Effector memory CD8-positive, alpha-beta T cell (primary cell): ENCODE results near the gene MAT1A.
A peak's percentile ranks its signal among the peaks of the same experiment; 100 is the strongest.
"Not testable (repeated sequence)": the region's sequence is repeated elsewhere in the genome, so short reads cannot be mapped to it uniquely, and the experiment has no call there.

Source experiments
- ATAC-seq: fragments of 150-1000 bp; cut with Tn5 transposase; replicated peaks from 2 replicates; pipeline ENCODE4 v1.10.0; 2021; ENCODE audit warnings: mild to moderate bottlenecking, moderate library complexity
- DNase-seq, 3 experiments: peaks; one replicate each; pipeline ENCODE4 v3.0.0; 2021
- H3K27ac Mint-ChIP-seq, 2 donors: one replicate each; pipeline ENCODE4 v1.8.0; 2022; ENCODE audit warnings: mild to moderate bottlenecking in 2 of 2, mixed read lengths in 2 of 2, moderate library complexity in 2 of 2
- H3K27me3 Mint-ChIP-seq, 2 donors: one replicate each; pipeline ENCODE4 v1.8.0; 2022; ENCODE audit warnings: mixed read lengths in 2 of 2
- H3K36me3 Mint-ChIP-seq: one replicate; pipeline ENCODE4 v1.8.0; 2022; ENCODE audit warnings: mild to moderate bottlenecking, moderate library complexity, mixed read lengths; ENCODE audit not compliant: insufficient read depth
- H3K4me1 Mint-ChIP-seq, 2 donors: one replicate each; pipeline ENCODE4 v1.8.0; 2022; ENCODE audit warnings: low read depth in 2 of 2, mixed read lengths in 2 of 2
- H3K4me3 Mint-ChIP-seq, 2 donors: one replicate each; pipeline ENCODE4 v1.8.0; 2022; ENCODE audit warnings: mild to moderate bottlenecking in 2 of 2, mixed read lengths in 2 of 2, moderate library complexity in 2 of 2
- H3K9me3 Mint-ChIP-seq, 2 donors: one replicate each; pipeline ENCODE4 v1.8.0; 2022; ENCODE audit warnings: mixed read lengths in 2 of 2

Gene MAT1A

GRCh38 chr10:80266513-80266863, 23.0 kb downstream of the MAT1A start:
- no peak overlapping the region for H3K4me3 Mint-ChIP-seq
- DNase-seq (no peak), ATAC-seq (no peak)
- no peak overlapping the region for H3K27ac Mint-ChIP-seq
- H3K9me3 Mint-ChIP-seq: no peaks in the 10 kb centered on the region
- peaks cover 27 to 48% of the 10 kb centered on the region in 2 donors for H3K27me3 Mint-ChIP-seq
- H3K36me3 Mint-ChIP-seq: no peaks in the 10 kb centered on the region
- no peaks in the 10 kb centered on the region for H3K4me1 Mint-ChIP-seq

DNA sequence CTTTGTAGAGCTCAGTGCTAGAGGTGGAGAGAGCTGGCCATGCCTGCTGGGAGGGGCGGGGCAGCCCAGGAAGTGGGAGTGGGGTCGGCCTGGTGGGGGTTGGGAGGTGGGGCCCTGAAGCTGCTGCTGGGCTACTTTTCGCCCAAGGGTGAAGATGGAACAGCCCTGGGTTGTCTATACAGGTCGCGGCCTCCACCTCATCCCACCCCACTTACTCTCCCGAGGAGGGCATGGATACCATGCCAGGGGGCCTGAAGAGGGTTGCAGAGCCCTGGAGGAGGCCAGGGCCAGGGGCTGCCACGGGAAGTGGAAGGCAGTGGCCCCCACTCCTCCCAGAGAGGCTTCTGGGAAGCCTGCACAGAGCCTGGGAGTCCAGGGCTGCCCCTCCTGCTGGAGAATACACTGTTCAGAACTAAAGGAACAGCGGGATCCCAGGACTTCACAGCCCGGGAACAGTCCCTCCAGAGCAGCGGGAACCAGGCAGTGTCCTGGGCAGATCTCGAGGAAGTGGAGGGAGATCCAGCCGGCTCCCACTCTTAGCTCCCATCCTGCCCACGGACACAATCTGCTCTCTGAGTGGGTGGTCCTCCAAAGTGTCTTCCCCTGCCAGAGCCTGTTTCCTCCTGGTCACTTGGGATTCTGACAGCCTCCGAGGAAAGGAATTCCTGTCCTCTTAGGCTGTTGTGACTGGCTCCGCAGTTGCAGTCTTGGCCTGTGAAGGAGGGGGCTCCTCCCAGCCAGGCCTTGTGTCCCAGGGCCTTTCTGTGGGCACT, 23.5 kb downstream of the MAT1A start:
- no peaks in the 10 kb centered on the region for H3K36me3 Mint-ChIP-seq

GRCh38 chr10:80264081-80265056, 25.1 kb downstream of the MAT1A start:
- no peaks in the 10 kb centered on the region for H3K36me3 Mint-ChIP-seq
- H3K27ac Mint-ChIP-seq: no peak overlapping the region
- no peaks in the 10 kb centered on the region for H3K4me1 Mint-ChIP-seq
- DNase-seq (no peak), ATAC-seq (no peak)
- no peak overlapping the region for H3K4me3 Mint-ChIP-seq
- no peaks in the 10 kb centered on the region for H3K9me3 Mint-ChIP-seq
- H3K27me3 Mint-ChIP-seq: peaks cover 11 to 38% of the 10 kb centered on the region in 2 donors

More for the DNA sequence above, 23.5 kb downstream of the MAT1A start:
- ATAC-seq (no peak), DNase-seq (no peak)
- peaks cover 21 to 43% of the 10 kb centered on the region in 2 donors for H3K27me3 Mint-ChIP-seq
- H3K27ac Mint-ChIP-seq: no peak overlapping the region
- H3K9me3 Mint-ChIP-seq: no peaks in the 10 kb centered on the region
- no peak overlapping the region for H3K4me3 Mint-ChIP-seq
- H3K4me1 Mint-ChIP-seq: no peaks in the 10 kb centered on the region

GRCh38 chr10:80261316-80262030, 28.0 kb downstream of the MAT1A start:
- DNase-seq: no peak
- Mint-ChIP-seq H3K27me3 (peaks cover 11 to 28% of the 10 kb centered on the region in 2 donors), H3K9me3 (no peaks in the 10 kb centered on the region), H3K36me3 (no peaks in the 10 kb centered on the region), H3K27ac (no peak overlapping the region), H3K4me1 (no peaks in the 10 kb centered on the region), H3K4me3 (no peak overlapping the region)
- no peak for ATAC-seq

- Mint-ChIP-seq H3K4me1 (no peaks in the 10 kb centered on the region), H3K9me3 (no peaks in the 10 kb centered on the region), H3K27ac (no peak overlapping the region), H3K4me3 (no peak overlapping the region), H3K36me3 (no peaks in the 10 kb centered on the region), H3K27me3 (peaks cover 9 to 24% of the 10 kb centered on the region in 2 donors)
- DNase-seq (peak; percentile 17 to 44 (median 18)), ATAC-seq (no peak)
Measured at GRCh38 chr10:80260295-80261243, 28.9 kb downstream of the MAT1A start.

DNA sequence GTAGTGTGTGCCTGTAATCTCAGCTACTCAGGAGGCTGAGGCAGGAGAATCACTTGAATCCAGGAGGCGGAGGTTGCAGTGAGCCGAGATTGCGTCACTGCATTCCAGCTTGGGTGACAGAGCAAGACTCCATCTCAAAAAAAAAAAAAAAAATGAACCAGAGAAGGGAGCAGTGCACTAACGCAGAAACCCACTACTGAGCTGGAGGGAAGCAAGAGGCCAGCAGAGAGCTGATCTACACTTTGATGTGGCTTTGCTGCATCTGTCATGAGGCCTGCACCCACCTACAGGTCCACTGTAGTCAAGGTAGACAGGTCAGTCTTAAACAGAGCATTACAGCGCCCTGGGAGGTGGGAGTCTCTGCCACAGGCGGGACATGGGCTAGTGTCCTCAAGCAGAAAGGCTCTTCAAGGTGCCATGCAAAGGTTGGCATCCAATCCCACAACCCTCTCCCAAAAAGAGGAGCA, 30.0 kb downstream of the MAT1A start:
- Mint-ChIP-seq H3K36me3 (no peaks in the 10 kb centered on the region), H3K4me1 (no peaks in the 10 kb centered on the region), H3K27me3 (peaks cover 3 to 13% of the 10 kb centered on the region in 2 donors), H3K27ac (no peak overlapping the region), H3K4me3 (no peak overlapping the region), H3K9me3 (no peaks in the 10 kb centered on the region)
- DNase-seq: no peak
- ATAC-seq: no peak

GRCh38 chr10:80256798-80257197, 32.7 kb downstream of the MAT1A start:
- H3K27ac Mint-ChIP-seq, H3K4me1 Mint-ChIP-seq, H3K36me3 Mint-ChIP-seq, H3K9me3 Mint-ChIP-seq, DNase-seq, H3K4me3 Mint-ChIP-seq, ATAC-seq: not testable (repeated sequence)
- peaks cover 0 to 18% of the 10 kb centered on the region in 2 donors for H3K27me3 Mint-ChIP-seq

DNA sequence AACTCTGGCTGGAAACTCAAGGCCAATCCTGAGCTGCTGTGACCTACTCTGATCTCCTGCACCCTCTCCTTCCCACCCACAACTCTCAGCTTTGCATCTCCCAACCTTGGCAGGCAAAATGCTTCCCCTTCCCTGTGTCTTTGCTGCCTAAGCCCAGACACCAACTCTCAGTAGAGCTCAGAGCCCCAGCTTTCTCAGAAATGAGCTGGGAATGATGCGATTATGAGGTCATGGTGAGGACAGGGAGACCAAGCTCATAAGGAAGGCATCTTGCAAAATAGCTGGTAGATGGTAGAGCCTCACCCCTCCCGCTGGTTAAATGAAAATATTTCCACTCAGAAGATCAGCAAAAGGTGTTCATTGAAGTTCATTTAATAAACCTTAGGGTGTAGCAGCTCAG, 34.7 kb downstream of the MAT1A start:
- not testable (repeated sequence) for H3K4me1 Mint-ChIP-seq, H3K4me3 Mint-ChIP-seq, DNase-seq, H3K9me3 Mint-ChIP-seq, H3K36me3 Mint-ChIP-seq, ATAC-seq, H3K27ac Mint-ChIP-seq
- H3K27me3 Mint-ChIP-seq: peaks cover 0 to 18% of the 10 kb centered on the region in 2 donors

- not testable (repeated sequence) for ATAC-seq, H3K27ac Mint-ChIP-seq, H3K36me3 Mint-ChIP-seq, H3K9me3 Mint-ChIP-seq, H3K4me1 Mint-ChIP-seq, H3K4me3 Mint-ChIP-seq, DNase-seq
- H3K27me3 Mint-ChIP-seq: peaks cover 0 to 18% of the 10 kb centered on the region in 2 donors
Measured at GRCh38 chr10:80253963-80254271, 35.5 kb downstream of the MAT1A start.

GRCh38 chr10:80253266-80253962, 36.0 kb downstream of the MAT1A start:
- peak overlapping the region in 1 of 2 donors; percentile 30 for H3K27ac Mint-ChIP-seq
- H3K9me3 Mint-ChIP-seq: no peaks in the 10 kb centered on the region
- DNase-seq: no peak
- ATAC-seq: no peak
- peak overlapping the region in 1 of 2 donors; percentile 0 for H3K4me3 Mint-ChIP-seq
- peaks cover 0 to 18% of the 10 kb centered on the region in 2 donors for H3K27me3 Mint-ChIP-seq
- H3K4me1 Mint-ChIP-seq: peaks cover 5 to 8% of the 10 kb centered on the region in 2 donors
- H3K36me3 Mint-ChIP-seq: no peaks in the 10 kb centered on the region

- H3K36me3 Mint-ChIP-seq: no peaks in the 10 kb centered on the region
- H3K4me1 Mint-ChIP-seq: peaks cover 5 to 8% of the 10 kb centered on the region in 2 donors
- no peak for DNase-seq
- H3K27ac Mint-ChIP-seq: no peak overlapping the region
- no peaks in the 10 kb centered on the region for H3K9me3 Mint-ChIP-seq
- no peak overlapping the region for H3K4me3 Mint-ChIP-seq
- ATAC-seq: no peak
- H3K27me3 Mint-ChIP-seq: peaks cover 0 to 18% of the 10 kb centered on the region in 2 donors
Measured at GRCh38 chr10:80252296-80252887, 37.1 kb downstream of the MAT1A start.
